A549 (cell line): ENCODE data around the gene TOM1L2. TPM values are rescaled to one million over a fixed set of nuclear protein-coding genes. Genes with fewer than 3 reads are reported as not detected.

Experiments used
- ATAC-seq, 2 experiments: fragments of 200-7000 bp in 1 of 2; fragments of >200 bp in 1 of 2; cut with Nextera tagmentation in 1 of 2; cut with Tn5 transposase in 1 of 2; 3 replicates each; pipeline versions ENCODE4 v1.8.0 to v1.9.1; 2018 to 2020; ENCODE audit warnings: mild to moderate bottlenecking in 1 of 2, moderate library complexity in 1 of 2
- CTCF ChIA-PET: fragments of 300-600 bp; sonication (Branson Sonifier 250); formaldehyde crosslinking; extraction: SDS; loops from one replicate; lab custom pipeline; 2021; ENCODE audit warnings: antibody characterized with exemption, inconsistent platforms; lab: Yijun Ruan, JAX
- POLR2A ChIA-PET: fragments of 350-600 bp; formaldehyde crosslinking; extraction: SDS; loops from one replicate; lab custom pipeline; 2021; ENCODE audit warnings: antibody characterized with exemption, inconsistent platforms; lab: Yijun Ruan, JAX
- DNase-seq, 2 experiments: peaks; one replicate each; pipeline versions ENCODE4 v3.0.0 to v3.0.0-alpha.2; 2011 to 2016; ENCODE audit warnings: low read depth in 1 of 2, low spot score in 1 of 2
- FAIRE-seq: peaks from 2 replicates; lab custom pipeline; 2011; peaks lifted over from hg19 to GRCh38; lab: Jason Lieb, UNC
- H3K27ac ChIP-seq, 2 experiments: fragments of >200 bp; sonication (Bioruptor Twin); formaldehyde crosslinking; 3 replicates each; pipeline ENCODE4 v1.5.1; 2016 to 2017
- H3K4me1 ChIP-seq: fragments of >200 bp; sonication (Bioruptor Twin); formaldehyde crosslinking; 3 replicates; pipeline ENCODE4 v1.6.1; 2016
- H3K4me2 ChIP-seq: fragments of >200 bp; sonication (Bioruptor Twin); formaldehyde crosslinking; 3 replicates; pipeline ENCODE4 v1.6.1; 2016
- H3K4me3 ChIP-seq: fragments of >200 bp; sonication (Bioruptor Twin); formaldehyde crosslinking; 3 replicates; pipeline ENCODE4 v1.5.1; 2016
- H3K9me3 ChIP-seq: fragments of >200 bp; sonication (Bioruptor Twin); formaldehyde crosslinking; 3 replicates; pipeline ENCODE4 v1.6.1; 2016
- CTCF ChIP-seq: fragments of >200 bp; sonication (Bioruptor Twin); formaldehyde crosslinking; IDR thresholded peaks from 3 replicates; pipeline ENCODE4 v1.5.1; 2016
- ESRRA ChIP-seq: fragments of 150-350 bp; IDR thresholded peaks from 2 replicates; pipeline ENCODE4 v1.6.1; 2014; ENCODE audit warnings: mild to moderate bottlenecking, low read length, borderline replicate concordance
- FOSL2 ChIP-seq, 2 experiments: fragments of 450-650 bp in 1 of 2; fragments of >200 bp in 1 of 2; sonication (Bioruptor Twin) in 1 of 2; formaldehyde crosslinking; IDR thresholded peaks; 2 replicates each; pipeline versions ENCODE4 v1.5.0 to v1.6.1; 2016 to 2020; ENCODE audit warnings: mild to moderate bottlenecking in 1 of 2, moderate library complexity in 1 of 2
- HEYL ChIP-seq: fragments of 250-450 bp; sonication (Bioruptor Pico); IDR thresholded peaks from 2 replicates; pipeline ENCODE4 v1.8.0; 2021; ENCODE audit warnings: mild to moderate bottlenecking, moderate library complexity
- HOXB13 ChIP-seq: fragments of 250-450 bp; sonication (Bioruptor Pico); IDR thresholded peaks from 2 replicates; pipeline ENCODE4 v1.5.0; 2020; ENCODE audit warnings: low read depth, mild to moderate bottlenecking, moderate library complexity
- JUN ChIP-seq, 2 experiments: fragments of >200 bp; sonication (Bioruptor Twin); formaldehyde crosslinking; IDR thresholded peaks; 2 replicates in 1 of 2; 3 replicates in 1 of 2; pipeline ENCODE4 v1.6.1; 2016 to 2017
- NPAS2 ChIP-seq: fragments of 250-450 bp; sonication (Bioruptor Pico); IDR thresholded peaks from 2 replicates; pipeline ENCODE4 v1.8.0; 2022; ENCODE audit warnings: mild to moderate bottlenecking, moderate library complexity, borderline replicate concordance
- RAD21 ChIP-seq, 2 experiments: fragments of >200 bp in 1 of 2; sonication (Bioruptor Twin) in 1 of 2; formaldehyde crosslinking in 1 of 2; IDR thresholded peaks in 1 of 2; conservative IDR thresholded peaks in 1 of 2; 2 replicates in 1 of 2; 3 replicates in 1 of 2; pipeline ENCODE4 v1.6.1; 2012 to 2018; ENCODE audit warnings: inconsistent platforms in 1 of 2
- SMC3 ChIP-seq: fragments of >200 bp; sonication (Bioruptor Twin); formaldehyde crosslinking; IDR thresholded peaks from 3 replicates; pipeline ENCODE4 v1.6.1; 2018; ENCODE audit warnings: inconsistent platforms
- WGBS: methylation state at CpG from one replicate; pipeline ENCODE4 v1.1.6; 2017; ENCODE audit errors: missing lambda C conversion rate; 5-methylcytosine and 5-hydroxymethylcytosine counted together
- polyA plus RNA-seq, 4 experiments: library from polyadenylated mRNA; depleted of rRNA in 3 of 4; stranded (reverse); fragments of >200 nt; fragmentation: RNase III in 1 of 4; extraction: RNeasy Plus Mini Kit Qiagen cat#74134 plus additional on column Dnase treatment in 1 of 4; gene quantifications; 2 replicates in 3 of 4; 3 replicates in 1 of 4; pipeline ENCODE4 v1.2.3, GENCODE V29; 2011 to 2017
- TF ChIP-seq, protein P1 (sequence below): IDR thresholded peaks from 2 replicates; pipeline ENCODE4 v1.6.1; 2012; ENCODE audit warnings: low read depth, borderline replicate concordance

TOM1L2 gene
- polyA plus RNA-seq, 2 of the 4 experiments (the other 2 are of a cell fraction) = 19.2 to 24.7 TPM

DNA sequence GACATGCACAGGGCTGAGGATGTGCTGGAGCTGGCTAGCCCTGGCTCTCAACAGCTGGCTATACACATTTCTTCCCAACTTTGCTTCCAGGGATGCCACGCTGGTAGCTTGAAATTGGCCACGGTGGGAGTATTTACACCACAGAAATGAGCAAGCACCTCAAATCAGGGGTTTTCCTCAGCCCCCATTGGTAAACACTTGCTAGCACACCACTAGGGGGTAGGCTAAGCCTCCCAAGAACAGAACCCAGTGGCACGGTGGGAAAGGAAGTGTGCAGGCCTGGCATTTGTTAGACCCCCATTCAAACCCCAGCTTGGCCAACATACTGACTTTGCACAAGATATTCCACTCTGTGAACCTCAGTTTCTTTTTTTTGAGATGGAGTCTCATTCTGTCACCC is 13.4 kb upstream of the TOM1L2 start:
- ATAC-seq = peak in 1 of 2 experiments; percentile 48; a peak in 2 of 6 replicates
- no peak overlapping the region for H3K4me3 ChIP-seq
- POLR2A ChIA-PET = no interaction called here
- WGBS = 53% methylated on average over 3 of the region's 3 CpGs
- H3K4me1 ChIP-seq = peaks cover 15% of the 10 kb centered on the region
- DNase-seq = peak in 1 of 2 experiments; percentile 29
- FAIRE-seq = peak; percentile 23
- peak; percentile 28; the same call in 2 of the 3 replicates for TF ChIP-seq CTCF
- no peak for TF ChIP-seq NPAS2 (CRISPR knock-in tag)
- TF ChIP-seq RAD21 (conservative IDR thresholded peaks at IDR 0.05 in 1 of 2, IDR thresholded peaks at IDR 0.05 in 1 of 2) = peak; percentile 28 to 65; a peak in 3 of 5 replicates
- peak; percentile 17; the same call in 1 of the 3 replicates for TF ChIP-seq SMC3
- no peak overlapping the region for H3K4me2 ChIP-seq
- H3K27ac ChIP-seq = peak overlapping the region in 1 of 2 experiments; percentile 33; a peak in 3 of 6 replicates
- H3K9me3 ChIP-seq = no peaks in the 10 kb centered on the region
- CTCF ChIA-PET = interaction anchor here (0.6 to 6.7 kb wide), 19 partner anchors 9 to 174 kb away, joined by 3 to 34 read pairs (median 4); no protein-coding TSS in a partner anchor

DNA sequence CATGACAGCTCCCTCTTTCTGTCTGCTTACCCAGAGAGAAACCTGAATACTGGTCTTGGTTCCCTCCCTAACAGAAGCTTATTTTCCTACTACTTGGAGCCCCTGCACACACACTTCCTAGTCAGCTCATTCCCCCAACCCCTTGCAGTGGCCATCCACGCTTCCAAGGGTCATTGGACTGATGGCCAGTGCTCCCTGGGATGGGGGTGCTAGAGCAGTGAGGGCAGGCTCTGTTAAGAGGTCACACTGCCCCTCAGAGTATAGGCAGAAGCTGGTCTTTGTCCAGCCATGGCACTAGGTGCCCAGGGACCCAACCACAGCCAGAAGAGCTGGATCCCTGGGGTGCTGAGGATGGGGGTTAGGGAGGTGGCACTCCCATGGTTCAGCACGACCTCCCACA is 13.0 kb upstream of the TOM1L2 start:
- no peak for FAIRE-seq
- H3K4me3 ChIP-seq = no peak overlapping the region
- 65% methylated on average over 2 of the region's 2 CpGs for WGBS
- no peaks in the 10 kb centered on the region for H3K9me3 ChIP-seq
- H3K4me1 ChIP-seq = peaks cover 11% of the 10 kb centered on the region
- CTCF ChIA-PET = interaction anchor here (0.8 to 6.7 kb wide), 18 partner anchors 9 to 161 kb away, joined by 3 to 34 read pairs (median 4); no protein-coding TSS in a partner anchor
- peak overlapping the region in 1 of 2 experiments; percentile 33; a peak in 3 of 6 replicates for H3K27ac ChIP-seq
- no peak overlapping the region for H3K4me2 ChIP-seq
- DNase-seq = no peak
- POLR2A ChIA-PET = no interaction called here
- no peak for TF ChIP-seq HOXB13 (CRISPR knock-in tag)
- TF ChIP-seq, protein P1, sequence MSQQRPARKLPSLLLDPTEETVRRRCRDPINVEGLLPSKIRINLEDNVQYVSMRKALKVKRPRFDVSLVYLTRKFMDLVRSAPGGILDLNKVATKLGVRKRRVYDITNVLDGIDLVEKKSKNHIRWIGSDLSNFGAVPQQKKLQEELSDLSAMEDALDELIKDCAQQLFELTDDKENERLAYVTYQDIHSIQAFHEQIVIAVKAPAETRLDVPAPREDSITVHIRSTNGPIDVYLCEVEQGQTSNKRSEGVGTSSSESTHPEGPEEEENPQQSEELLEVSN = no peak
- no peak for ATAC-seq

GRCh38 chr17:17983776-17984175 is 11.6 kb upstream of the TOM1L2 start:
- no peak for FAIRE-seq
- ATAC-seq = no peak

GRCh38 chr17:17983376-17983775 is 11.2 kb upstream of the TOM1L2 start:
- ATAC-seq = peak in 1 of 2 experiments; percentile 18; a peak in 2 of 6 replicates
- no peak overlapping the region for H3K4me3 ChIP-seq
- TF ChIP-seq CTCF (no peak), JUN (IDR thresholded peaks at IDR 0.05) (no peak), FOSL2 (IDR thresholded peaks at IDR 0.05) (no peak), FOSL2 (CRISPR knock-in tag; IDR thresholded peaks at IDR 0.05) (no peak), HEYL (no peak)
- TF ChIP-seq, all 56 proteins: peak for 0
- Histone ChIP-seq H3K4me1 (no peaks in the 10 kb centered on the region), H3K27ac (no peak overlapping the region; a peak in 1 of 6 replicates), H3K9me3 (no peaks in the 10 kb centered on the region), H3K4me2 (no peak overlapping the region)
- ChIA-PET POLR2A (interaction anchor here (1.1 kb wide), 1 partner anchor 11 kb away, joined by 3 read pairs; the partner anchor contains the start of genes DRC3 and TOM1L2), CTCF (interaction anchor here (1.0 to 6.7 kb wide), 7 partner anchors 11 to 171 kb away, joined by 3 to 34 read pairs (median 5); partner anchors contain the start of genes DRC3 and TOM1L2)
- DNase-seq (no peak), FAIRE-seq (no peak)
- 81% methylated on average over 6 of the region's 6 CpGs for WGBS

More at GRCh38 chr17:17983776-17984175, 11.6 kb upstream of the TOM1L2 start:
- no peak for TF ChIP-seq ESRRA
- H3K9me3 ChIP-seq = no peaks in the 10 kb centered on the region
- peak overlapping the region in 1 of 2 experiments; percentile 34; a peak in 1 of 6 replicates for H3K27ac ChIP-seq
- POLR2A ChIA-PET = interaction anchor here (1.1 kb wide), 1 partner anchor 12 kb away, joined by 3 read pairs; the partner anchor contains the start of genes DRC3 and TOM1L2
- DNase-seq = no peak
- no peaks in the 10 kb centered on the region for H3K4me1 ChIP-seq
- no peak overlapping the region for H3K4me3 ChIP-seq
- WGBS = 83% methylated on average over 6 of the region's 6 CpGs
- no peak overlapping the region for H3K4me2 ChIP-seq
- CTCF ChIA-PET = interaction anchor here (1.0 to 6.7 kb wide), 8 partner anchors 11 to 171 kb away, joined by 3 to 34 read pairs (median 5); partner anchors contain the start of genes DRC3 and TOM1L2
